ENCODE measurements around the gene DENND5B.

DNA sequence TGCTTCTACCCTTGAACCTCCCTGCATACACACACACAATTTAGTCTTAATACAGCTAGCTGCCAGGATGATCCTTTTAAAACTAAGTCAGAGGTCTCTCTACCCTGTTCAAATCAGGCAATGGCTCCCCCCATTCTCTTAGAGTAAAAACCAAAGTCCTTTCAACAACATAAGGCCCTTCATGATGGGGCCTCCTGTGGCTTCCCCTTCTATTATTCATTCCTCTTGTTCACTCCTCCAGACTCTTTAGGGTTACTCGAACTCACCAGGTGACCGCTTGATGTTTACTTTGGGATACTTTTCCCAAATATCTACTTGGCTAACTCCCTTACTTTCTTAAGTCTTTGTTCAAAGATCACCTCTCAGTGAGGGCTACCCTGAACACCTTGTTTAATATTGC lies 30.4 kb downstream of the DENND5B start:
- TF ChIP-seq, protein P1, sequence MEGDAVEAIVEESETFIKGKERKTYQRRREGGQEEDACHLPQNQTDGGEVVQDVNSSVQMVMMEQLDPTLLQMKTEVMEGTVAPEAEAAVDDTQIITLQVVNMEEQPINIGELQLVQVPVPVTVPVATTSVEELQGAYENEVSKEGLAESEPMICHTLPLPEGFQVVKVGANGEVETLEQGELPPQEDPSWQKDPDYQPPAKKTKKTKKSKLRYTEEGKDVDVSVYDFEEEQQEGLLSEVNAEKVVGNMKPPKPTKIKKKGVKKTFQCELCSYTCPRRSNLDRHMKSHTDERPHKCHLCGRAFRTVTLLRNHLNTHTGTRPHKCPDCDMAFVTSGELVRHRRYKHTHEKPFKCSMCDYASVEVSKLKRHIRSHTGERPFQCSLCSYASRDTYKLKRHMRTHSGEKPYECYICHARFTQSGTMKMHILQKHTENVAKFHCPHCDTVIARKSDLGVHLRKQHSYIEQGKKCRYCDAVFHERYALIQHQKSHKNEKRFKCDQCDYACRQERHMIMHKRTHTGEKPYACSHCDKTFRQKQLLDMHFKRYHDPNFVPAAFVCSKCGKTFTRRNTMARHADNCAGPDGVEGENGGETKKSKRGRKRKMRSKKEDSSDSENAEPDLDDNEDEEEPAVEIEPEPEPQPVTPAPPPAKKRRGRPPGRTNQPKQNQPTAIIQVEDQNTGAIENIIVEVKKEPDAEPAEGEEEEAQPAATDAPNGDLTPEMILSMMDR (IDR thresholded peaks at IDR 0.05) = no peak
- no peak for TF ChIP-seq POLR2AphosphoS5 (IDR thresholded peaks at IDR 0.05)
- TF ChIP-seq POLR2A (IDR thresholded peaks at IDR 0.05) = no peak
